SK-N-SH (cell line): ENCODE results near the gene SLC25A21. TPM values are rescaled to one million over a fixed set of nuclear protein-coding genes. Genes with fewer than 3 reads are reported as not detected.

Experiments used
- CTCF ChIA-PET: fragments of 300-600, 350-600 bp; formaldehyde crosslinking; extraction: SDS; loops from one replicate; lab custom pipeline; 2021; lab: Yijun Ruan, JAX
- POLR2A ChIA-PET: fragments of 350-600 bp; sonication (Branson Sonifier 250); formaldehyde crosslinking; extraction: SDS; loops from one replicate; lab custom pipeline; 2020; ENCODE audit warnings: antibody characterized with exemption, inconsistent platforms; lab: Yijun Ruan, JAX
- DNase-seq: peaks from one replicate; pipeline ENCODE4 v3.0.0; 2012
- H2AFZ ChIP-seq: fragments of 200-600 bp; sonication (generic); 2 replicates; pipeline ENCODE4 v1.8.1; 2016; ENCODE audit warnings: antibody characterized with exemption, mild to moderate bottlenecking, low read depth
- H3F3A ChIP-seq: fragments of 200-600 bp; sonication (generic); replicated peaks from 2 replicates; pipeline ENCODE3; 2016; ENCODE audit warnings: antibody characterized with exemption, mild to moderate bottlenecking; ENCODE audit not compliant: insufficient read depth
- H3K27ac ChIP-seq, 2 experiments: fragments of 200-500 bp in 1 of 2; fragments of 200-600 bp in 1 of 2; sonication (Bioruptor generic) in 1 of 2; sonication (generic), shearing (Covaris generic) in 1 of 2; 2 replicates each; pipeline versions ENCODE4 v1.5.1 to v1.6.1; 2014 to 2016; ENCODE audit warnings: low read depth in 2 of 2, inconsistent platforms in 1 of 2, low read length in 1 of 2, mild to moderate bottlenecking in 1 of 2, mixed read lengths in 1 of 2
- H3K27me3 ChIP-seq: fragments of 200-600 bp; sonication (generic), shearing (Covaris generic); 2 replicates; pipeline ENCODE4 v1.6.1; 2016; ENCODE audit warnings: mixed run types; ENCODE audit not compliant: insufficient read depth
- H3K36me3 ChIP-seq, 2 experiments: fragments of 200-500 bp in 1 of 2; fragments of 200-600 bp in 1 of 2; sonication (Bioruptor generic) in 1 of 2; sonication (generic) in 1 of 2; replicated peaks in 1 of 2; 2 replicates each; pipeline versions ENCODE3 to v1.5.1; 2014 to 2016; ENCODE audit warnings: low read length in 1 of 2, mild to moderate bottlenecking in 1 of 2; ENCODE audit not compliant: insufficient read depth in 2 of 2, control insufficient read depth in 1 of 2
- H3K4me1 ChIP-seq, 2 experiments: fragments of 200-500 bp in 1 of 2; fragments of 200-600 bp in 1 of 2; sonication (Bioruptor generic) in 1 of 2; sonication (generic), shearing (Covaris generic) in 1 of 2; 2 replicates each; pipeline versions ENCODE4 v1.5.1 to v1.6.1; 2014 to 2016; ENCODE audit warnings: low read depth in 1 of 2, low read length in 1 of 2, mixed run types in 1 of 2; ENCODE audit not compliant: insufficient read depth in 2 of 2, control insufficient read depth in 1 of 2
- H3K4me2 ChIP-seq: fragments of 200-600 bp; sonication (generic), shearing (Covaris generic); 2 replicates; pipeline ENCODE4 v1.6.1; 2017; ENCODE audit warnings: mixed run types
- H3K4me3 ChIP-seq, 2 experiments: fragments of 200-500 bp in 1 of 2; fragments of 200-600 bp in 1 of 2; sonication (Bioruptor generic) in 1 of 2; sonication (generic), shearing (Covaris generic) in 1 of 2; 2 replicates each; pipeline versions ENCODE4 v1.5.1 to v1.8.1; 2014 to 2016; ENCODE audit warnings: low read depth in 2 of 2, inconsistent platforms in 1 of 2, low read length in 1 of 2, mild to moderate bottlenecking in 1 of 2, mixed read lengths in 1 of 2, moderate library complexity in 1 of 2
- H3K79me2 ChIP-seq: fragments of 200-600 bp; sonication (generic); 2 replicates; pipeline ENCODE4 v1.8.1; 2017; ENCODE audit warnings: mild to moderate bottlenecking; ENCODE audit not compliant: insufficient read depth
- H3K9ac ChIP-seq: fragments of 200-600 bp; sonication (generic); 2 replicates; pipeline ENCODE4 v1.6.1; 2017; ENCODE audit warnings: mixed run types
- H3K9me2 ChIP-seq: fragments of 200-600 bp; sonication (generic); 2 replicates; pipeline ENCODE4 v1.6.1; 2017; ENCODE audit warnings: mixed run types
- H3K9me3 ChIP-seq: fragments of 200-600 bp; sonication (generic); 2 replicates; pipeline ENCODE4 v1.6.1; 2017; ENCODE audit warnings: mixed run types, mild to moderate bottlenecking, moderate library complexity
- H4K20me1 ChIP-seq: fragments of 200-600 bp; sonication (generic); 2 replicates; pipeline ENCODE4 v1.6.1; 2017; ENCODE audit warnings: mild to moderate bottlenecking, mixed run types; ENCODE audit not compliant: insufficient read depth
- CHD2 ChIP-seq: fragments of 150-350 bp; IDR thresholded peaks from 2 replicates; pipeline ENCODE4 v1.6.1; 2018; ENCODE audit warnings: low read length; ENCODE audit not compliant: partially characterized antibody
- EP300 ChIP-seq, 2 experiments: IDR thresholded peaks; 2 replicates each; pipeline versions ENCODE4 v1.4.0 to v1.6.1; 2012; ENCODE audit warnings: borderline replicate concordance in 1 of 2, low read depth in 1 of 2, low read length in 1 of 2
- EZH2phosphoT487 ChIP-seq: fragments of 200-600 bp; sonication (generic); IDR thresholded peaks from 2 replicates; pipeline ENCODE4 v1.6.1; 2017; ENCODE audit warnings: low read depth, mixed run types, mild to moderate bottlenecking, antibody characterized with exemption, moderate library complexity, borderline replicate concordance
- FOXJ3 ChIP-seq: sonication (generic); formaldehyde crosslinking; IDR thresholded peaks from 2 replicates; pipeline ENCODE4 v1.5.1; 2020; ENCODE audit warnings: mild to moderate bottlenecking, missing genetic modification reagents
- FOXM1 ChIP-seq: IDR thresholded peaks from 2 replicates; pipeline ENCODE4 v1.4.0; 2012; ENCODE audit warnings: low read depth, mild to moderate bottlenecking
- GABPA ChIP-seq: IDR thresholded peaks from 2 replicates; pipeline ENCODE4 v1.4.0; 2012; ENCODE audit warnings: low read depth, mild to moderate bottlenecking
- GATA2 ChIP-seq: sonication (generic); formaldehyde crosslinking; IDR thresholded peaks from 2 replicates; pipeline ENCODE4 v1.5.0; 2020; ENCODE audit warnings: mild to moderate bottlenecking, missing genetic modification reagents
- IRF3 ChIP-seq: fragments of 150-350 bp; IDR thresholded peaks from 2 replicates; pipeline ENCODE4 v1.6.1; 2016; ENCODE audit warnings: mild to moderate bottlenecking, low read depth, low read length
- JUND ChIP-seq: IDR thresholded peaks from 2 replicates; pipeline ENCODE4 v1.4.0; 2012
- MXI1 ChIP-seq: IDR thresholded peaks from 2 replicates; pipeline ENCODE4 v1.6.1; 2012; ENCODE audit warnings: mild to moderate bottlenecking, low read depth, low read length, improper control_type of control experiment
- RAD21 ChIP-seq: IDR thresholded peaks from 2 replicates; pipeline ENCODE4 v1.6.1; 2012; ENCODE audit warnings: mild to moderate bottlenecking, low read length
- RCOR1 ChIP-seq: fragments of 150-350 bp; IDR thresholded peaks from 2 replicates; pipeline ENCODE4 v1.6.1; 2017; ENCODE audit warnings: antibody characterized with exemption, low read length
- REST ChIP-seq: IDR thresholded peaks from 2 replicates; pipeline ENCODE4 v1.6.1; 2012; ENCODE audit warnings: mild to moderate bottlenecking, low read depth, low read length, moderate library complexity
- RFX5 ChIP-seq: IDR thresholded peaks from 2 replicates; pipeline ENCODE4 v1.6.1; 2012; ENCODE audit warnings: mild to moderate bottlenecking, improper control_type of control experiment, low read length
- RXRA ChIP-seq: IDR thresholded peaks from 2 replicates; pipeline ENCODE4 v1.4.0; 2012; ENCODE audit warnings: low read depth, mild to moderate bottlenecking, borderline replicate concordance
- SIN3A ChIP-seq: IDR thresholded peaks from 2 replicates; pipeline ENCODE4 v1.6.1; 2012; ENCODE audit warnings: low read depth, mild to moderate bottlenecking, low read length, moderate library complexity, borderline replicate concordance
- TAF1 ChIP-seq: IDR thresholded peaks from 2 replicates; pipeline ENCODE4 v1.6.1; 2012; ENCODE audit warnings: low read depth, mild to moderate bottlenecking, low read length, moderate library complexity, borderline replicate concordance
- TCF12 ChIP-seq: IDR thresholded peaks from 2 replicates; pipeline ENCODE4 v1.4.0; 2012
- WGBS: methylation state at CpG from one replicate; pipeline ENCODE4 v1.1.6; 2017; ENCODE audit warnings: low lambda C conversion rate; 5-methylcytosine and 5-hydroxymethylcytosine counted together
- polyA plus RNA-seq, 3 experiments: library from polyadenylated mRNA; depleted of rRNA; stranded (reverse); fragments of >200 nt; gene quantifications; 2 replicates each; pipeline ENCODE4 v1.2.3, GENCODE V29; 2012
- TF ChIP-seq, protein P1 (sequence below): IDR thresholded peaks from 2 replicates; pipeline ENCODE4; 2012
- TF ChIP-seq, protein P2 (sequence below): IDR thresholded peaks from 2 replicates; pipeline ENCODE4 v1.4.0; 2012; ENCODE audit warnings: low read depth
- TF ChIP-seq, protein P3 (sequence below): IDR thresholded peaks from 2 replicates; pipeline ENCODE4 v1.4.0; 2012; ENCODE audit warnings: low read depth, borderline replicate concordance

SLC25A21 gene
- polyA plus RNA-seq, 1 of the 3 experiments (the other 2 are of a cell fraction), result not detected

DNA sequence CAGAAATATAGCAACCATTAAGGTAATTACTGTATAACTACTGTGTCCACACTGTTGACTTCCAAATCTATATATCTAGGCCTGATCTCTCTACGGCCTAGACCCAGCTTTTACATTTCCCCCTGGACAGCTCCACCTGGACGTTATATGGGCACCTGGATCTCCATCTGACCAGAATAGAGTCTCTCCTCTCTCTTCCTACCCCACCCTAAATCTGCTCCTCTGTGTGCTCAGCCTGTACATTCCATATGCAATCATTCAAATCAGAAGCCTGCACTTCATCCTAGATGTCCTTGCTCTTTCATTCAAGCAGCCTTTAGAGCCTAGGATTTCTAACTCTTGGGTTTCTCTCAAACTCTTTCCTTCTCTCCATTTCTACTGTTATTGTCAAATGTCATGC is 255.7 kb downstream of the SLC25A21 start (continued):
- no peak for TF ChIP-seq MXI1
- no peak for TF ChIP-seq RFX5

GRCh38 chr14:36915081-36915480 is 257.3 kb downstream of the SLC25A21 start:
- Histone ChIP-seq H3K9me2 (no peaks in the 10 kb centered on the region), H3K9ac (no peak overlapping the region), H3K79me2 (no peaks in the 10 kb centered on the region), H3F3A (no peaks in the 10 kb centered on the region), H3K27me3 (no peaks in the 10 kb centered on the region), H3K4me3 (no peak overlapping the region), H3K27ac (no peak overlapping the region), H3K4me1 (no peaks in the 10 kb centered on the region), H3K9me3 (no peaks in the 10 kb centered on the region), H3K36me3 (no peaks in the 10 kb centered on the region), H2AFZ (no peak overlapping the region), H4K20me1 (no peaks in the 10 kb centered on the region), H3K4me2 (no peak overlapping the region)
- no peak for DNase-seq
- CTCF ChIA-PET, result no interaction called here
- POLR2A ChIA-PET, result no interaction called here
- WGBS, result 17% methylated on average over 1 of the region's 1 CpG
- TF ChIP-seq GABPA (no peak), FOXM1 (no peak), CHD2 (no peak), SIN3A (no peak), JUND (no peak), RCOR1 (no peak), GATA2 (no peak)
- TF ChIP-seq, protein P1, sequence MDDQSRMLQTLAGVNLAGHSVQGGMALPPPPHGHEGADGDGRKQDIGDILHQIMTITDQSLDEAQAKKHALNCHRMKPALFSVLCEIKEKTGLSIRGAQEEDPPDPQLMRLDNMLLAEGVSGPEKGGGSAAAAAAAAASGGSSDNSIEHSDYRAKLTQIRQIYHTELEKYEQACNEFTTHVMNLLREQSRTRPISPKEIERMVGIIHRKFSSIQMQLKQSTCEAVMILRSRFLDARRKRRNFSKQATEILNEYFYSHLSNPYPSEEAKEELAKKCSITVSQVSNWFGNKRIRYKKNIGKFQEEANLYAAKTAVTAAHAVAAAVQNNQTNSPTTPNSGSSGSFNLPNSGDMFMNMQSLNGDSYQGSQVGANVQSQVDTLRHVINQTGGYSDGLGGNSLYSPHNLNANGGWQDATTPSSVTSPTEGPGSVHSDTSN, result no peak
- TF ChIP-seq, protein P2, sequence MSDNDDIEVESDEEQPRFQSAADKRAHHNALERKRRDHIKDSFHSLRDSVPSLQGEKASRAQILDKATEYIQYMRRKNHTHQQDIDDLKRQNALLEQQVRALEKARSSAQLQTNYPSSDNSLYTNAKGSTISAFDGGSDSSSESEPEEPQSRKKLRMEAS, result no peak

- no peak overlapping the region for H2AFZ ChIP-seq
- no peaks in the 10 kb centered on the region for H3K79me2 ChIP-seq
- H3K4me3 ChIP-seq, result no peak overlapping the region
- DNase-seq, result no peak
- no peaks in the 10 kb centered on the region for H3K27me3 ChIP-seq
- H3F3A ChIP-seq, result no peaks in the 10 kb centered on the region
- no peaks in the 10 kb centered on the region for H4K20me1 ChIP-seq
- CTCF ChIA-PET, result no interaction called here
- H3K4me1 ChIP-seq, result no peaks in the 10 kb centered on the region
- H3K9me3 ChIP-seq, result no peaks in the 10 kb centered on the region
- H3K9me2 ChIP-seq, result no peaks in the 10 kb centered on the region
- 9% methylated on average over 3 of the region's 3 CpGs for WGBS
- POLR2A ChIA-PET, result no interaction called here
- H3K4me2 ChIP-seq, result no peak overlapping the region
- no peak overlapping the region for H3K27ac ChIP-seq
- H3K9ac ChIP-seq, result no peak overlapping the region
- no peaks in the 10 kb centered on the region for H3K36me3 ChIP-seq
- TF ChIP-seq JUND (no peak), RAD21 (no peak), TAF1 (no peak), TCF12 (no peak), EP300 (IDR thresholded peaks at IDR 0.05; ENCODE audit: borderline replicate concordance in 1 of 2, low read depth in 1 of 2, low read length in 1 of 2) (no peak), RCOR1 (no peak), GATA2 (no peak), RXRA (no peak), IRF3 (no peak), EZH2phosphoT487 (no peak), REST (no peak), FOXJ3 (no peak), CHD2 (no peak)
- TF ChIP-seq, protein P3, sequence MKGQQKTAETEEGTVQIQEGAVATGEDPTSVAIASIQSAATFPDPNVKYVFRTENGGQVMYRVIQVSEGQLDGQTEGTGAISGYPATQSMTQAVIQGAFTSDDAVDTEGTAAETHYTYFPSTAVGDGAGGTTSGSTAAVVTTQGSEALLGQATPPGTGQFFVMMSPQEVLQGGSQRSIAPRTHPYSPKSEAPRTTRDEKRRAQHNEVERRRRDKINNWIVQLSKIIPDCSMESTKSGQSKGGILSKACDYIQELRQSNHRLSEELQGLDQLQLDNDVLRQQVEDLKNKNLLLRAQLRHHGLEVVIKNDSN, result no peak
Observed at GRCh38 chr14:36910578-36910977, 261.8 kb downstream of the SLC25A21 start.
